Mammary epithelial cell (primary cell): Measurements from ENCODE around the gene PATJ.

ENCODE experiments used
- CTCF ChIP-seq, 2 donors: IDR thresholded peaks in 1 of 2; conservative IDR thresholded peaks in 1 of 2; 2 replicates each; pipeline ENCODE4 v1.5.1; 2011 to 2012; ENCODE audit warnings: inconsistent platforms in 2 of 2, low read length in 2 of 2, mild to moderate bottlenecking in 2 of 2, control low read depth in 1 of 2, low read depth in 1 of 2; ENCODE audit not compliant: insufficient read depth in 1 of 2; ENCODE audit errors: extremely low read depth in 1 of 2
- EZH2 ChIP-seq: IDR thresholded peaks from 2 replicates; pipeline ENCODE4 v1.6.1; 2012; ENCODE audit warnings: low read length, inconsistent platforms, borderline replicate concordance

GRCh38 chr1:62012836-62013235 is 270.6 kb downstream of the PATJ start:
- TF ChIP-seq CTCF (conservative IDR thresholded peaks at IDR 0.05 in 1 of 2, IDR thresholded peaks at IDR 0.05 in 1 of 2; ENCODE audit: extremely low read depth in 1 of 2, insufficient read depth in 1 of 2, low read depth in 1 of 2, low read length in 2 of 2) (no peak), EZH2 (no peak)
